Stimulated activated CD4-positive, alpha-beta T cell treated with anti-CD3 and anti-CD28 coated beads, Interleukin-15, amount 100 ng/mL, for 48 hours (primary cell): ENCODE measurements around the gene CROCC.
"Not testable (repeated sequence)": the region's sequence is repeated elsewhere in the genome, so short reads cannot be mapped to it uniquely, and the experiment has no call there.

Experiments used
- DNase-seq, 2 donors: peaks; one replicate each; pipeline ENCODE4 v3.0.0-alpha.2; 2020; ENCODE audit warnings: low read depth in 2 of 2

Gene CROCC

GRCh38 chr1:16936580-16936979 lies 14.8 kb downstream of the CROCC start:
- DNase-seq, result not testable (repeated sequence)

DNA sequence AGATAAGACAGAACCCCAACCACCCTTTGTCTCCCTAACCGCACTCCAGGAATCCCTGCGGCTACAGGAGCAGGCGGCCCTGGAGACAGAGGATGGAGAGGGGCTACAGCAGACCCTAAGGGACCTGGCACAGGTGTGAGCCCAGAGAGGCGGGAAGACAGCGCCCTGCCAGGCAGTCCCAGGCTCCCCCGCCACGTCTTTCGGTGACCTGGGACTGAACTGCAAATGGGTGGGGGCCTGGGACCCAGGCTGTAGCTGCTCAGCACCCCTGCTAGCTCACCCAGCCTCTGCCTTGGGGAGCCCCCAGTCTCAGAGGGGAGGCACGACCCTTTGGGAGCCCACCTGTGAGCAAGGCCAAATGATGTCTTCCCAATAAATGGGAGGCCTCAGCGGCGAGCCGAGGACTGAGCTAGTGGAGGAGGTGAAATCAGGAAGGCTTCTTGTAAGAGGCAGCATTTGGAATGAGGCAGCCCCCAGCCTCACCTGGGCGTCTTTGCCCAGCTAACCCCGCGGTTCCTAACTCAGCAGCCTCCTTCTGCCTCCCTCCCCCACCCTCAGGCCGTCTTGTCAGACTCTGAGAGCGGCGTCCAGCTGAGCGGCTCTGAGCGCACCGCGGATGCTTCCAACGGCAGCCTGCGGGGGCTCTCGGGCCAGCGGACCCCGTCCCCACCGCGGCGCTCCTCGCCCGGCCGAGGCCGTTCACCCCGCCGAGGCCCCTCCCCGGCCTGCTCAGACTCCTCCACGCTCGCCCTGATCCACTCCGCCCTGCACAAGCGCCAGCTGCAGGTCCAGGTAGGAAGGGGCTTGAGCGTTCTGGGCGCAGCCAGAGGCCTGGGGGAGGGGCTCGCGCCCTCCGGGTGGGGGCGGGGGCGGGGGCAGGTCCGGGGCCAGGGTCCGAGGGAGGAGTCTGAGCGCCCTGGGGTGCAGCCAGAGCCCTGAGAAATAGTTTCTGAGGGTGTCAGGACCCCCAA lies 16.9 kb downstream of the CROCC start:
- DNase-seq, result no peak

- DNase-seq, result not testable (repeated sequence)
Observed at GRCh38 chr1:16939386-16940180, 17.9 kb downstream of the CROCC start.

DNA sequence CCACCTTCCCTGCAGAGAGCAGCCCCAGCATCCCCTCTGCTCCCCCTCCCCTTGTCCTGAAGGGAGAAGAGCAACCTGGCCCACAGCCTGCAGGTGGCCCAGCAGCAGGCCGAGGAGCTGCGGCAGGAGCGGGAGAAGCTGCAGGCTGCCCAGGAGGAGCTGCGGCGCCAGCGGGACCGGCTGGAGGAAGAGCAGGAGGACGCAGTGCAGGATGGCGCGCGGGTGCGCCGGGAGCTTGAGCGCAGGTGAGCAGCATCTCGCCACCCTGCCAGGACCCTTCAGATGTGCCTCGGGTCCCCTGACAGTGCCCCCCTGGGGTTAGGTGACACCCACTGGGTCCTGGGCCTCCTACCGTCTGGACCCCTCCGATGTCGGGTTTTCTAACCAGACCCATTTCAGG lies 22.3 kb downstream of the CROCC start:
- no peak for DNase-seq

DNA sequence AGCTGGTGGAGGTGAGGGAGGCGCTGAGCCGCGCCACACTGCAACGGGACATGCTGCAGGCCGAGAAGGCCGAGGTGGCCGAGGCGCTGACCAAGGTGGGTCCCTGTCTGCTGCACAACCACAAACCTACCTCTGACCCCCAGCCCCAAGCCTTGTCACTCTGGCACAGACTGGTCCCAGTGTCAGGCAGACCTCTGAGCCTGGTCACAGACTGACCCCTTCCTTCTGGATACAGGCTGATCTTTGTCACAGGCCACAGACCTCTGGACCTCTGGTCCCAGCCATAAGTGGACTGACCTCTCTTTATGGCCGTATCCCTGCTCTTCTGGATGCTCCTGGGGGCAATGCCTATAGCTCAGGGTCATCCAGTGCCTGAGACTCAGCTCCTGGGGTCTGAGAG lies 23.8 kb downstream of the CROCC start:
- DNase-seq, result not testable (repeated sequence)

DNA sequence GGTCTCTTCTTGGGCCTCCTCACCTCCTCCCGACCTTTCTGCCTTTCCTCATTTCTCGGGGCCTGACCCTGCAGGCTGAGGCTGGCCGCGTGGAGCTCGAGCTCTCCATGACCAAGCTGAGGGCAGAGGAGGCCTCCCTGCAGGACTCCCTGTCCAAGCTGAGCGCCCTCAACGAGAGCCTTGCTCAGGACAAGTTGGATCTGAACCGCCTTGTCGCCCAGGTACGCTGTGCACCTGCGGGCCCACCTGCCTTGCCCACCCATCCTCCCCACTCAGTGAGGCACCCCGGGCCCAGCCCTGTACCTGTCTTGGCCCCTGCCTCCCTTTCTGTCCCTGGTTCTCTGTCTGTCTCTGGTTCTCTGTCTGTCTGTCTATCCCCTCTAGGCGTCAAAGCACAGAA lies 24.5 kb downstream of the CROCC start:
- DNase-seq, result not testable (repeated sequence)

DNA sequence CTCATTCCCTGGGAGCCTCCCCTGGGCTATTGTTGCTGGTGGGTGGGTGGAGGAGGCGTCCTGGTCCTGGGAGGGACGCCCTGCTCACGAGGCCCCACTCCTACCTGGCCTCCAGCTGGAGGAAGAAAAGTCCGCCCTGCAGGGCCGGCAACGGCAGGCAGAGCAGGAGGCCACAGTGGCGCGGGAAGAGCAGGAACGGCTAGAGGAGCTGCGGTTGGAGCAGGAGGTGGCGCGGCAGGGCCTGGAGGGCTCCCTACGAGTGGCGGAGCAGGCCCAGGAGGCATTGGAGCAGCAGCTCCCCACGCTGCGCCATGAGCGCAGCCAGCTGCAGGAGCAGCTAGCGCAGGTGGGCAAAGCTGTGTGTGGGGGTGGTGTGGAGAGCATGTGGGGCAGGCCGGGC lies 24.9 kb downstream of the CROCC start:
- no peak for DNase-seq

DNA sequence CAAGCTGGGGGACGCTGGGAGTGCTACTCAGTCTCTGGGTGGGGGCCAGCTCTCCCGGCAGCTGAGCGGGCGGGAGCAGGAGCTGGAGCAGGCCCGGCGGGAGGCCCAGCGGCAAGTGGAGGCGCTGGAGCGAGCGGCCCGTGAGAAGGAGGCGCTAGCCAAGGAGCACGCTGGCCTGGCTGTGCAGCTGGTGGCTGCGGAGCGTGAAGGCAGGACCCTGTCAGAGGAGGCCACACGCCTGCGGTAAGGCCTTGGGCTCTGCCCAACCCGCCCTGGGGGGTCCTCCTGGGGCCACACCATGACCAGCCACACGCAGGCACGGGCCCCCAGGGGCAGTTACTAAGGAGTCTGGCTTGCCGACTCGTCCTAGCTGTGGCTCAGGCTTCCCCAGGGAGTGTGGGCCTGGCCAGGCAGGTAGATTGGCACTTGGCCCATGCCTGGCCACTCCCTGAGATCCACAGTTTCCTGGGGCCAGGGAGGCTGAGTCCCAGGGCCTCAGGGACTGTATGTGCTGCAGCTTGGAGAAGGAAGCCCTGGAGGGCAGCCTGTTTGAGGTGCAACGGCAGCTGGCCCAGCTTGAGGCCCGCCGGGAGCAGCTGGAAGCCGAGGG lies 26.7 kb downstream of the CROCC start:
- DNase-seq, result not testable (repeated sequence)

DNA sequence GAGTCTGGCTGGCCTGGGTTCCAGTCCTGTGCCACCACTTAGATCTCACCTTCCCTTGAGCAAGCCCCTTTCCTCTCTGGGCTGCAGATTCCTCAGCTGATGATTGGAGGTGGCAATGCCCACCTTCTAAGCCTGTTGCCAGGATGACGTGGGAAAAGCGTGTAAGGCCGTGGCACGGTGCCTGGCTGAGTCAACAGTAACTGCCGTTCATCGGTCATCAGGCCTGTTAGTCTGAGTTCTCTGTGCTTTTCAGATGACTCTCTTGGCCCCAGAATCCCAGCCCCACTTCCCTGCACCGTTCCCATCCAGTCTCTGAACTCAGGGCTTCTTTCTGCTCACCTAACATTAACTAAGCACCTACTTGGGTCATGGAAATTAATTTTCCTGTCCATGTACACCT lies 27.3 kb downstream of the CROCC start:
- not testable (repeated sequence) for DNase-seq

DNA sequence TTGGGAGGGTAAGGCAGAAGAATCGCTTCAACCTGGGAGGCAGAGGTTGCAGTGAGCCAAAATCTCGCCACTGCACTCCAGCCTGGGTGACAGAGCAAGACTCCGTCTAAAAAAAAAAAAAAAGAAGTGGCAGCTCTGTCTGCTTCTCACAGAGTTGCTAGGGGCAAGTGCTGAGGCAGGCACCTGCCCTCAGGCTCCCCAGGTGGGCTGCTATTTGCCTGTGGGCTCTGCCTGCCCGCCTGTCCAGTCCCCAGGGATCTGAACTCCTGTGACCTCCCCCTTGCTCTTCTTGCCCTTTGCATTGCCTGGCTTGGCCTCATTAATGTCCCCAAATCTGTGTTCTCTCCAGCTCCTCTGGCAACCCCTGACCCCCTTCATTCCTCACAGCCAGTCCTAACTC lies 30.6 kb downstream of the CROCC start:
- not testable (repeated sequence) for DNase-seq

DNA sequence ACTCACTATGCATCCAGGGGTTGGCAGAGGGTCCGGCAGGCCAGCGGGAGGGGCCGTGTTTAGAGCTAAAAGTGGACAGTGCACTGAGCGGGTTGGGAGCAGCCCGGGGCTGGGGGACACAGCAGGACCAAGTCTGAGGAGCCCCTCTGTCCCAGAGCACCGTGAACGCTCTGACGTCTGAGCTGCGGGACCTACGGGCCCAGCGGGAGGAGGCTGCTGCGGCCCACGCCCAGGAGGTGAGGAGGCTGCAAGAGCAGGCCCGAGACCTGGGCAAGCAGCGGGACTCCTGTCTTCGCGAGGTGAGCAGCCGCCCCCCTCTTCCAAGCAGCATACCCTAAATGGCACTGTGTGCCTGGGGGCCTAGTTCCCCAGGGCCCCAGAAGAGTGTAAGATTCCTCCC lies 32.8 kb downstream of the CROCC start:
- DNase-seq, result no peak

GRCh38 chr1:16955186-16955585 lies 33.5 kb downstream of the CROCC start:
- DNase-seq, result no peak

DNA sequence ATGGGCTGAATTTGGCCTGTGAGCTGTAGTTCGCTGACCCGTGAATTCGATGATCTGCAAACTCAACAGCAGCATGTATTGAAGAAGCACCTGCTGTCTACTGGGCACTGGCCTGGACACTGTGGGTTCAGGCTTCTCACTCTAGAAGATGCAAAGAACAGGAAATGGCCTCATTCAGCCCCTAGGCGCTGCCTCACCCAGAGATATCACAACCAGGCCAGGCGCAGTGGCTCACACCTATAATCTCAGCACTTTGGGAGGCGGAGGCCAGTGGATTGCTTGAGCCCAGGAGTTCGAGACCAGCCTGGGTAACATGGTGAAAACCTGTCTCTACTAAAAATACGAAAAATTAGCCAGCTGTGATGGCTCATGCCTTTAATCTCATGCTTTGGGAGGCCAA lies 35.0 kb downstream of the CROCC start:
- no peak for DNase-seq

DNA sequence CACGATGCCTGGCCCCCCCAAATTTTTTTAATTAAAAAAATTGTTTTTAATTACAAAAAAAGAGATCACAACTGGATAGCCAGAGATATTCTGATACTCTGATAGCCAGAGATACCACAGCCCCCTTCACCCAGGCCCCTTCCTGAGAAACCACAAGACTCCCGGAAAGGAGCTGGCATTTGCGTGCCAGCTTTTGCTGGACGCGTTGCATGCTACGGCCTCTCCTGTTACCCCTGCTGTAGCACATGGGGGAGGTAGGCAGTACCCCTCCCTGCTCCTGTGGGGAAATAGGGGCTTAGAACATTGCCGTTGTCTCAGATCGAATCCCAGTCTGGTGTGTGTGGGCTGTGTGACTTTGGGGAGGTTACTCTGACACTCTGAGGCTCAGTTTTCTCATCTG lies 36.0 kb downstream of the CROCC start:
- DNase-seq, result no peak

- no peak for DNase-seq
Observed at GRCh38 chr1:16958475-16958874, 36.7 kb downstream of the CROCC start.

GRCh38 chr1:16960560-16961296 lies 39.0 kb downstream of the CROCC start:
- peak; percentile 70 to 82 for DNase-seq

- DNase-seq, result no peak
Observed at GRCh38 chr1:16961297-16962133, 39.8 kb downstream of the CROCC start.

GRCh38 chr1:16964169-16964568 lies 42.4 kb downstream of the CROCC start:
- not testable (repeated sequence) for DNase-seq

DNA sequence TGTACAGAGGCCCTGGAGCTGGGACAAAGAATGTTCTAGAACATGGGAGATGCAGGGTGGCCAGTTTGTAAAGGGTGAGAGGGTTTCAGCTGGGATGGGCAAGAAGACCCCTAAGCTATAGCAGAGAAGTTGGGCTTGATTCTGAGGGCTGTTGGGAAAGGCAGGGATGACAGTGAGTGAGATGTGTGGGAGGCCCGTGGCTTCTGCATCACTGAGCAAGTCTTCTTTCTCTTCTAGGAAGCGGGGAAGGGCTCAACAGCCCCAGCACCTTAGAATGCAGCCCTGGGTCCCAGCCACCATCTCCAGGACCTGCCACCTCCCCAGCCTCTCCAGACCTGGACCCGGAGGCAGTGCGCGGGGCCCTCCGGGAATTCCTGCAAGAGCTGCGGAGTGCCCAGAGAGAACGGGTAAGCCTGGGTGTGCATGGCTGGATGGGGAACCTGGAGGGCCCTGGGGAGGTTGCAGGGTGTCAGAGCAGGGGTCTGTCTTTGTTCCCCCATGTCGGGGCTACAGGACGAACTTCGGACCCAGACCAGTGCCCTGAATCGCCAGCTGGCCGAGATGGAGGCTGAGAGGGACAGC lies 43.8 kb downstream of the CROCC start:
- DNase-seq, result no peak

DNA sequence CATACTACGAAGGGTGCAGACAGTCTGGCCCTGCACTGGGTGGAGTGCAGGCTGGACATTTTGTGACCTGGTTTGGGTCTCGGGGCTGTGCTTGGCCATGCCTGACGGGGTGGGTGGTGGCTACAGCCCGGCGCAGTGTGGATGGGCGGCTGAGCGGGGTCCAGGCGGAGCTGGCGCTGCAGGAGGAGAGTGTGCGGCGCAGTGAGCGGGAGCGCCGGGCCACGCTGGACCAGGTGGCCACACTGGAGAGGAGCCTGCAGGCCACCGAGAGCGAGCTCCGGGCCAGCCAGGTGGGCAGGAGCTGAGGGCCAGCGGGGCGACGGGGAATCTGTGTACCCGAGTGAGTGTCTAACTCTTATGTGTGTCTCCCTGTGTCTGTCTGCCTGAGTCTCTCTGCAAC lies 44.6 kb downstream of the CROCC start:
- no peak for DNase-seq
